ENCODE results near the gene GDF9. TPM values are rescaled to one million over a fixed set of nuclear protein-coding genes. Genes with fewer than 3 reads are reported as not detected.
A peak's percentile ranks its signal among the peaks of the same experiment; 100 is the strongest.

GDF9 gene
- total RNA-seq, 2 experiments from 2014 or later: 0.87 to 0.89 TPM

GRCh38 chr5:132829742-132830435, 36.4 kb downstream of the GDF9 start:
- ChIA-PET POLR2A (no interaction called here), CTCF (interaction anchor here (0.7 to 5.9 kb wide), 15 partner anchors 11 to 326 kb away, joined by 3 to 45 read pairs (median 4); partner anchors contain the start of gene KIF3A)
- Mint-ChIP-seq H3K4me3 (peak overlapping the region; percentile 75), H3K27ac (peak overlapping the region; percentile 80), H3K4me1 (peaks cover 15% of the 10 kb centered on the region), H3K36me3 (ENCODE audit: low read depth) (no peaks in the 10 kb centered on the region), H3K27me3 (peaks cover 58% of the 10 kb centered on the region), H3K9me3 (no peaks in the 10 kb centered on the region)
- peak; percentile 66 for DNase-seq

- ChIA-PET CTCF (interaction anchor here (0.7 to 5.9 kb wide), 15 partner anchors 10 to 441 kb away, joined by 3 to 45 read pairs (median 3); partner anchors contain the start of genes CCNI2 and KIF3A), POLR2A (no interaction called here)
- no peak overlapping the region for H3K27ac Mint-ChIP-seq
- H3K27me3 Mint-ChIP-seq: peaks cover 66% of the 10 kb centered on the region
- H3K36me3 Mint-ChIP-seq (ENCODE audit: low read depth): no peaks in the 10 kb centered on the region
- peak overlapping the region; percentile 51 for H3K4me3 Mint-ChIP-seq
- H3K9me3 Mint-ChIP-seq: no peaks in the 10 kb centered on the region
- no peak for DNase-seq
- H3K4me1 Mint-ChIP-seq: peaks cover 15% of the 10 kb centered on the region
Measured at GRCh38 chr5:132828846-132829494, 37.3 kb downstream of the GDF9 start.

DNA sequence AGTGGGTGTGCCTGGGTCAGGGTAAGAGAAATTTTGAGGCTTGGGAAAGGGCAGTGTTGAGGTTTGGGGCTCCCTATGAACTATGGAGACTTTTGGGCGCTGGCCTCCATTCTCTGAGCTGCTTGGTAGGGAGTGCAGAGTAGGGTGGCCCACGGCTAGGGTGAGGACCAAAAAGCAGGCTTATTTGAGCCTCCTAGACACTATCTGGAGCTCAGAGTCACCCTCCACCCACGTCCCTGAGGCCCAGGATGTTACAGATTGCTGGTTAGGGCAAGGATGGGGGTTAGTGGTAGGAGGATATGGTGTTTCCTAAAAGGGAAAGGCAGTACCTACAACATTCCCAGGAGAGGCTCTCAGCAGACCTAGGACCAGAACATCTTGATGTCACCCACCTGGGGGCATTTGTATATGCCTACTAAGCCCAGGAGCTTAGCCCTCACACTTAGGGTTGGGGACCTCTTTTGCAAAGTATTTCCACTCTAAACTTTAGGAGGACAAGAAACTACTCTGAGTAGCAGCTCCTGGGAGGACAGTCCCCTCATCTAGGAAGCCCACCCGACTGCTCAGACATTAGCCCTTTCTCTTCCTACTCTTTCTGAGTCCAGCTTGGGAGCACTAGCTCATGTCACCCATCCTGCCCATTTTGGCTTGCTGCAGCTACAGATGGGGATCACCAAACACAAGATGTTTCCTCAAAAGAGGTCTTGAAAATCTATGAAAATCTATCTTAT, 38.2 kb downstream of the GDF9 start:
- H3K4me1 Mint-ChIP-seq: peaks cover 15% of the 10 kb centered on the region
- no peak overlapping the region for H3K4me3 Mint-ChIP-seq
- no peaks in the 10 kb centered on the region for H3K9me3 Mint-ChIP-seq
- H3K36me3 Mint-ChIP-seq (ENCODE audit: low read depth): no peaks in the 10 kb centered on the region
- no peak overlapping the region for H3K27ac Mint-ChIP-seq
- DNase-seq: no peak
- H3K27me3 Mint-ChIP-seq: peaks cover 69% of the 10 kb centered on the region
- ChIA-PET CTCF (interaction anchor here (0.5 to 5.9 kb wide), 14 partner anchors 9 to 1295 kb away, joined by 3 to 45 read pairs (median 3); partner anchors contain the start of genes CCNI2 and KIF3A), POLR2A (no interaction called here)

GRCh38 chr5:132826424-132827082, 39.7 kb downstream of the GDF9 start:
- POLR2A ChIA-PET: no interaction called here
- Mint-ChIP-seq H3K4me1 (peaks cover 14% of the 10 kb centered on the region), H3K27me3 (peaks cover 69% of the 10 kb centered on the region)

GRCh38 chr5:132825834-132826391, 40.4 kb downstream of the GDF9 start:
- ChIA-PET POLR2A (no interaction called here), CTCF (interaction anchor here (1.0 to 1.8 kb wide), 4 partner anchors 11 to 299 kb away, joined by 4 to 5 read pairs (median 4); no protein-coding TSS in a partner anchor)
- H3K9me3 Mint-ChIP-seq: no peaks in the 10 kb centered on the region
- DNase-seq: peak; percentile 24
- no peak overlapping the region for H3K27ac Mint-ChIP-seq
- H3K4me3 Mint-ChIP-seq: no peak overlapping the region
- H3K4me1 Mint-ChIP-seq: peaks cover 7% of the 10 kb centered on the region
- H3K27me3 Mint-ChIP-seq: peaks cover 66% of the 10 kb centered on the region
- no peaks in the 10 kb centered on the region for H3K36me3 Mint-ChIP-seq (ENCODE audit: low read depth)

More at GRCh38 chr5:132826424-132827082, 39.7 kb downstream of the GDF9 start:
- no peak overlapping the region for H3K4me3 Mint-ChIP-seq
- no peak overlapping the region for H3K27ac Mint-ChIP-seq
- CTCF ChIA-PET: interaction anchor here (1.0 to 5.9 kb wide), 6 partner anchors 7 to 300 kb away, joined by 3 to 45 read pairs (median 4); no protein-coding TSS in a partner anchor
- no peak for DNase-seq
- H3K9me3 Mint-ChIP-seq: no peaks in the 10 kb centered on the region
- H3K36me3 Mint-ChIP-seq (ENCODE audit: low read depth): no peaks in the 10 kb centered on the region

GRCh38 chr5:132825033-132825833, 41.0 kb downstream of the GDF9 start:
- peaks cover 67% of the 10 kb centered on the region for H3K27me3 Mint-ChIP-seq
- no peak for DNase-seq

DNA sequence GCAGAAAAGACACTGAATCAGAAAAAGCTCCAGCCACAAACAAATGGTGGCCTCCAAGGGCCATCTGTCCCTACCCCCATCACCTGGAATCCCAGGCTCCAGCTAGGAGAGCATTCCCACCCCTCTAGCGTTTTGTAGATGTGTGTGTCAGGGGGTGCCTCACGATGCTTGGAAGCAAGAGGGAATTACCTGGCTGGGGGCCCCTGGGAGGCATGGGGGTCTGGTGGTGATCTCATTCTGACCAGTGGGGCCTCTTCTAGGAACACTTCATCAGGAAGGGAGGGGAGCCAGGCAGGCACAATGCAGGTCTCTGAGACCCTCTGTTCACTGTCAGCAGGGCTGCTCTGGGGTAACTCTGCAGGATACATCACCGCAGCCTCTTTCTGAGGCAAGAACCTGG, 41.8 kb downstream of the GDF9 start:
- no peaks in the 10 kb centered on the region for H3K9me3 Mint-ChIP-seq
- no peaks in the 10 kb centered on the region for H3K36me3 Mint-ChIP-seq (ENCODE audit: low read depth)
- peaks cover 69% of the 10 kb centered on the region for H3K27me3 Mint-ChIP-seq
- no peak for DNase-seq
- ChIA-PET POLR2A (no interaction called here), CTCF (interaction anchor here (1.5 kb wide), 1 partner anchor 13 kb away, joined by 3 read pairs; no protein-coding TSS in a partner anchor)
- peaks cover 13% of the 10 kb centered on the region for H3K4me1 Mint-ChIP-seq
- no peak overlapping the region for H3K27ac Mint-ChIP-seq
- peak overlapping the region; percentile 34 for H3K4me3 Mint-ChIP-seq

More at GRCh38 chr5:132825033-132825833, 41.0 kb downstream of the GDF9 start:
- Mint-ChIP-seq H3K27ac (no peak overlapping the region), H3K9me3 (no peaks in the 10 kb centered on the region), H3K4me1 (peaks cover 9% of the 10 kb centered on the region), H3K4me3 (peak overlapping the region; percentile 34), H3K36me3 (ENCODE audit: low read depth) (no peaks in the 10 kb centered on the region)
- ChIA-PET POLR2A (interaction anchor here (0.8 kb wide), 1 partner anchor 161 kb away, joined by 4 read pairs; no protein-coding TSS in a partner anchor), CTCF (interaction anchor here (1.0 to 1.8 kb wide), 4 partner anchors 10 to 14 kb away, joined by 3 to 5 read pairs (median 4); no protein-coding TSS in a partner anchor)

DNA sequence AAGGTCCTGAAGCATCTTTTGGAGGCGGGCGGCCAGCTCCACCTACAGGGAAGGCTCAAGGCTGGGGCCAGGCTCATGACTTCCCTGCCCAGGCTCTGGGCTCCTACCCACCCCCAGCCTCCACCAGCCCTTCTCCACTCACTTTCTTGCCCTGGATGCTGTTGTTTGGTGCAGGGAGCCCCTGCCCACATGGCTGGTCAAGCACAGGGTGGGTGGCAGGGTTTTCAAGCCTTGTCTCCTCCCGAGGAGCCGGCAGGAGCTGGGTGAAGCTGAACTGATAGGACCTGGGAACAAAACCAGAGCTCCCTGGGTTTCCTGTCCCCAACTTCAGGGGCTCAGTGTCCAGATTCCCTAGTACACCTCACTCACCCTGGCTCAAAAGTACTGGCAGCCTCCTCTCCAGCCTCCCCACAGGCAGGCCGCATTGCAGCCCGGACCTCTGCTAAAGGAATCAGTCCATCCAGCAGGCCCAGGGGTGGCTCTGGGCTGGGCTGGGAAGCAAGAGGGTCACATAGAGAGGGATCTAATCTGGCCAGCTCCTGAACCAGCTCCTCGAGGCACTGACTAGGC, 42.7 kb downstream of the GDF9 start:
- ChIA-PET POLR2A (no interaction called here), CTCF (interaction anchor here (1.1 to 1.5 kb wide), 3 partner anchors 10 to 456 kb away, joined by 3 to 4 read pairs (median 3); no protein-coding TSS in a partner anchor)
- Mint-ChIP-seq H3K9me3 (no peaks in the 10 kb centered on the region), H3K4me1 (peaks cover 12% of the 10 kb centered on the region), H3K27me3 (peaks cover 69% of the 10 kb centered on the region), H3K27ac (no peak overlapping the region), H3K4me3 (no peak overlapping the region), H3K36me3 (ENCODE audit: low read depth) (no peaks in the 10 kb centered on the region)
- no peak for DNase-seq

DNA sequence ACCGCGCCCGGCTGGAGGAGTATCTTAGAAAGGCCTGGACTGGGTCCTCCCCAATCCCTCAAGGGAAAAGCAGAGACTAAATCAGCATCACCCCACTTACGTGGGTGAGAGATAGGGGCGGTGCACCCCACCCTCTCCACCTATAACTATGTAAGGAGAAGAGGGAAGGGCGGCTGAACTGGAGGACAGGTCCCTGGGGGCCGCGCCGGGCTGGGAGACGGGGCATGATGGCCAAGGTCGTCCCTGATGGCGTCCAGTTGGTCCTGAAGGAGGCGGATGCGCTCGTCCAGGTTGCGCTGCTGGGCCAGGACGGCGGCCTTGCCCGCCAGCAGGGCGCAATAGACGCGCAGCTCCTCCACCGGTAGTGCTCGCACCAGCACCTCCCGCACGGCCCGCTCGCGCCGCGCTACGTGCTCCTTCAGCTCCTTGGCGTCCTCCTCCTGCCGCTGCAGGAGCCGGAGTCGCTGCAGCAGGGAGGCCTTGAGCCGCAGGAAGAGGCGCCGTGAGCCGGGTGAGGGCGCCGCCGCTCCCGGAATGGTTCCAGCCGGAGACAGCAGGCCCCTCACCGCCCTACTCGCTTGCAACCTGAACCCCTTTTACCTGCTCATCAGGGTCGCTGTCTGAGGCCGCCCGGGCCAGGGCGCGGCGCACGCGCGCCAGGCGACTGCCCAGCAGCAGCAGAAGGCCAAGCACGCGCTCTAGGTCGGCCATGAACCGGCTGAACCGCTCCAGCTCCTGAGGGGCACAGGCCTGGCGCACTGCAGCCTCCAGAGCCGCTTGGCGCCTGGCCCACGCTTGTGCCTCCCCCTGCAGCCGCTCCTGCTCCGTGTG, 43.4 kb downstream of the GDF9 start:
- Mint-ChIP-seq H3K9me3 (no peaks in the 10 kb centered on the region), H3K27ac (no peak overlapping the region), H3K4me3 (no peak overlapping the region), H3K27me3 (peaks cover 64% of the 10 kb centered on the region), H3K4me1 (peaks cover 12% of the 10 kb centered on the region), H3K36me3 (ENCODE audit: low read depth) (no peaks in the 10 kb centered on the region)
- CTCF ChIA-PET: interaction anchor here (1.1 to 1.8 kb wide), 3 partner anchors 9 to 455 kb away, joined by 3 to 7 read pairs (median 4); no protein-coding TSS in a partner anchor
- POLR2A ChIA-PET: no interaction called here
- no peak for DNase-seq

- no peaks in the 10 kb centered on the region for H3K9me3 Mint-ChIP-seq
- no peak overlapping the region for H3K4me3 Mint-ChIP-seq
- CTCF ChIA-PET: interaction anchor here (0.9 to 4.7 kb wide), 7 partner anchors 7 to 436 kb away, joined by 3 to 45 read pairs (median 9); partner anchors contain the start of gene SHROOM1
- DNase-seq: no peak
- H3K4me1 Mint-ChIP-seq: peaks cover 12% of the 10 kb centered on the region
- H3K36me3 Mint-ChIP-seq (ENCODE audit: low read depth): no peaks in the 10 kb centered on the region
- no peak overlapping the region for H3K27ac Mint-ChIP-seq
- peaks cover 54% of the 10 kb centered on the region for H3K27me3 Mint-ChIP-seq
- POLR2A ChIA-PET: no interaction called here
Measured at GRCh38 chr5:132821791-132822190, 44.5 kb downstream of the GDF9 start.
